HepG2 (cell line): Measurements from ENCODE around the gene NAT9. TPM values are rescaled to one million over a fixed set of nuclear protein-coding genes. Genes with fewer than 3 reads are reported as not detected.
A peak's percentile ranks its signal among the peaks of the same experiment; 100 is the strongest.

Source experiments
- GTF2F1 ChIP-seq: fragments of 150-350 bp; IDR thresholded peaks from 2 replicates; pipeline ENCODE4 v1.6.1; 2014; ENCODE audit warnings: low read length
- HNF4A ChIP-seq: sonication (generic); formaldehyde crosslinking; IDR thresholded peaks from 2 replicates; pipeline ENCODE4 v1.4.0; 2020; ENCODE audit warnings: missing genetic modification reagents
- LCORL ChIP-seq, 2 experiments: fragments of 450-650 bp in 1 of 2; sonication (generic) in 1 of 2; formaldehyde crosslinking in 1 of 2; IDR thresholded peaks; 2 replicates each; pipeline versions ENCODE4 v1.5.0 to v1.6.1; 2017 to 2020; ENCODE audit warnings: antibody characterized with exemption in 1 of 2, missing genetic modification reagents in 1 of 2
- MXD4 ChIP-seq: IDR thresholded peaks from 2 replicates; pipeline ENCODE4 v1.6.1; 2016; ENCODE audit warnings: mild to moderate bottlenecking, missing biosample characterization, missing genetic modification reagents
- SNRNP70 ChIP-seq: fragments of 200-400 bp; formaldehyde crosslinking; IDR thresholded peaks from 2 replicates; pipeline ENCODE4 v1.6.1; 2017; ENCODE audit warnings: mild to moderate bottlenecking, low read depth, low read length, moderate library complexity
- TMF1 ChIP-seq: sonication (generic); formaldehyde crosslinking; IDR thresholded peaks from 2 replicates; pipeline ENCODE4 v1.8.1; 2022; ENCODE audit warnings: low read depth, missing genetic modification reagents
- YY1 ChIP-seq: IDR thresholded peaks from 2 replicates; pipeline ENCODE4 v1.6.1; 2011; ENCODE audit warnings: low read length, low read depth, moderate library complexity, mild to moderate bottlenecking; ENCODE audit not compliant: insufficient read depth, insufficient replicate concordance
- ZIK1 ChIP-seq: sonication (generic); formaldehyde crosslinking; IDR thresholded peaks from 2 replicates; pipeline ENCODE4 v1.5.0; 2020; ENCODE audit warnings: mild to moderate bottlenecking, low read depth, missing genetic modification reagents, borderline replicate concordance
- ZNF121 ChIP-seq: sonication (generic); formaldehyde crosslinking; IDR thresholded peaks from 2 replicates; pipeline ENCODE4 v1.5.0; 2020; ENCODE audit warnings: mild to moderate bottlenecking, missing genetic modification reagents
- ZNF292 ChIP-seq: sonication (generic); formaldehyde crosslinking; IDR thresholded peaks from 2 replicates; pipeline ENCODE4 v1.8.1; 2022; ENCODE audit warnings: mild to moderate bottlenecking, low read depth, missing genetic modification reagents, borderline replicate concordance
- ZNF326 ChIP-seq: sonication (generic); formaldehyde crosslinking; IDR thresholded peaks from 2 replicates; pipeline ENCODE4 v1.4.0; 2020; ENCODE audit warnings: missing genetic modification reagents, borderline replicate concordance
- ZNF530 ChIP-seq: sonication (generic); formaldehyde crosslinking; IDR thresholded peaks from 2 replicates; pipeline ENCODE4 v1.5.0; 2020; ENCODE audit warnings: low read depth, mild to moderate bottlenecking, missing genetic modification reagents
- ZNF782 ChIP-seq: sonication (generic); formaldehyde crosslinking; IDR thresholded peaks from 2 replicates; pipeline ENCODE4 v1.4.0; 2020; ENCODE audit warnings: missing genetic modification reagents, mild to moderate bottlenecking, borderline replicate concordance
- polyA plus RNA-seq, 8 experiments: library from polyadenylated mRNA; depleted of rRNA in 3 of 8; stranded (reverse) in 7 of 8; unstranded in 1 of 8; fragments of >200 nt; fragmentation: Illumina TruSeq in 4 of 8; extraction: Trizol in 4 of 8; gene quantifications; 2 replicates each; pipeline versions ENCODE4 v1.2.1 to v1.2.3, GENCODE V29; 2011 to 2016; ENCODE audit warnings: low read depth in 4 of 8, missing spikeins in 1 of 8, mixed read lengths in 1 of 8; ENCODE audit not compliant: insufficient read depth in 1 of 8
- total RNA-seq, 5 experiments: library from RNA; depleted of rRNA; stranded (reverse); fragments of >200 nt; fragmentation: Illumina TruSeq; extraction: Trizol; gene quantifications; 2 replicates each; pipeline ENCODE4 v1.2.3, GENCODE V29; 2016; ENCODE audit warnings: low read depth in 1 of 5
- TF ChIP-seq, protein P1 (sequence below): sonication (generic); formaldehyde crosslinking; IDR thresholded peaks from 2 replicates; pipeline ENCODE4 v1.8.0; 2022; ENCODE audit warnings: missing genetic modification reagents, mild to moderate bottlenecking, inconsistent platforms, borderline replicate concordance
- TF ChIP-seq, protein P2 (sequence below): sonication (generic); formaldehyde crosslinking; IDR thresholded peaks from 2 replicates; pipeline ENCODE4 v1.5.1; 2020; ENCODE audit warnings: missing genetic modification reagents, mild to moderate bottlenecking, borderline replicate concordance
- TF ChIP-seq, protein P3 (sequence below): sonication (generic); formaldehyde crosslinking; IDR thresholded peaks from 2 replicates; pipeline ENCODE4 v1.4.0; 2020; ENCODE audit warnings: missing genetic modification reagents
- TF ChIP-seq, protein P4 (sequence below): sonication (generic); formaldehyde crosslinking; IDR thresholded peaks from 2 replicates; pipeline ENCODE4 v1.8.1; 2023; ENCODE audit warnings: mild to moderate bottlenecking, inconsistent platforms, moderate library complexity, missing genetic modification reagents, borderline replicate concordance
- TF ChIP-seq, protein P5 (sequence below): sonication (generic); formaldehyde crosslinking; IDR thresholded peaks from 2 replicates; pipeline ENCODE4 v1.9.0; 2022; ENCODE audit warnings: missing genetic modification reagents, mild to moderate bottlenecking, borderline replicate concordance
- TF ChIP-seq, protein P6 (sequence below): IDR thresholded peaks from 2 replicates; pipeline ENCODE4 v1.6.1; 2018; ENCODE audit warnings: missing genetic modification reagents, mild to moderate bottlenecking, missing compliant biosample characterization

Gene NAT9
- total and polyA plus RNA-seq, 2 of the 13 experiments (the other 11 are each of a cell fraction or from before 2014, with no cell fraction given), result 39.7 to 44.2 TPM

DNA sequence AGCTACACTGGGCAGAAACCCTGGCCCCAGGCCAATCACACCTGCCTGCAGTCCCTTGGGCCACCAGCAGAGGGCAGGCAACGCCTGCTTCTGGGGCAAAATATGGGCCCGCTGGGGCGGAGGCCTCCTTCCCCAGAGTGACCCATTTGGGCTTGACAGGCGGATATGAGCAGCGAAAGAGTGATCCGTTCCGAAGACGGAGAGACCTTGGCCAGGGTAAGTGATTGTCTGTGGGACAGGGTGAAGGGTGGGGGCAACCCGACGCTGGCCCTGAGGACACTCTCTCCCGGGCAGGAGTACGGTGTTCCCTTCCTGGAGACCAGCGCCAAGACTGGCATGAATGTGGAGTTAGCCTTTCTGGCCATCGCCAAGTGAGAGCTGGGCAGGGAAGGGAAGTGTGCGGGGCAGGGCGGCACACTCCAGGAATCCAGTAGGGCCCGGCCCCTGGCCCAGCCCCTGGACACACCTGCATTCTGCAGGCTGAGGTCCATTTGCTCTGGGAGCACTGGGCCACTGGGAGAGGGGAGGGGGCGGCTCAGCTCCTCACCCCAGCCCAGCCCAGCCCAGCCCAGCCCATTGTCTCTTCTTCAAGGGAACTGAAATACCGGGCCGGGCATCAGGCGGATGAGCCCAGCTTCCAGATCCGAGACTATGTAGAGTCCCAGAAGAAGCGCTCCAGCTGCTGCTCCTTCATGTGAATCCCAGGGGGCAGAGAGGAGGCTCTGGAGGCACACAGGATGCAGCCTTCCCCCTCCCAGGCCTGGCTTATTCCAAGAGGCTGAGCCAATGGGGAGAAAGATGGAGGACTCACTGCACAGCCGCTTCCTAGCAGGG is 31.2 kb downstream of the NAT9 start (continued):
- TF ChIP-seq ZIK1 (peak; percentile 74; the same call in 1 of the 2 replicates), ZNF121 (CRISPR knock-in tag) (peak; percentile 80), ZNF782 (CRISPR knock-in tag) (0 out of 2 replicates have a peak, but pooled peaks have one; percentile 20), YY1 (peak; percentile 66), GTF2F1 (no peak), ZNF530 (CRISPR knock-in tag) (no peak), ZNF326 (CRISPR knock-in tag) (no peak), LCORL (IDR thresholded peaks at IDR 0.05) (no peak), LCORL (CRISPR knock-in tag; IDR thresholded peaks at IDR 0.05) (peak; percentile 80), TMF1 (CRISPR knock-in tag) (peak; percentile 23; the same call in 1 of the 2 replicates), SNRNP70 (no peak), ZNF292 (peak; percentile 10; the same call in 1 of the 2 replicates), HNF4A (CRISPR knock-in tag) (no peak; the same call in none of the 2 replicates), MXD4 (CRISPR knock-in tag) (peak; percentile 50; the same call in 1 of the 2 replicates)
- TF ChIP-seq, protein P1, sequence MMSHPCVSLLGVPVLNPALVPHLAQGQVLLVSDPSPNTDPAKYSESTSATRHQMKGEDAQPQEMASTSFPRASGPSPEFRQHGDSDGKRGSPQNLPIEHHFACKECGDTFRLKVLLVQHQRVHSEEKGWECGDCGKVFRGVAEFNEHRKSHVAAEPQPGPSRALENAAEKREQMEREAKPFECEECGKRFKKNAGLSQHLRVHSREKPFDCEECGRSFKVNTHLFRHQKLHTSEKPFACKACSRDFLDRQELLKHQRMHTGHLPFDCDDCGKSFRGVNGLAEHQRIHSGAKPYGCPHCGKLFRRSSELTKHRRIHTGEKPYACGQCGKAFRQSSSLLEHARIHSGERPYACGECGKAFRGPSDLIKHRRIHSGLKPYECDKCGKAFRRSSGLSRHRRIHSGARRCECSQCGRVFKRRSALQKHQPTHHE (CRISPR knock-in tag), result 0 out of 2 replicates have a peak, but pooled peaks have one; percentile 30
- TF ChIP-seq, protein P2, sequence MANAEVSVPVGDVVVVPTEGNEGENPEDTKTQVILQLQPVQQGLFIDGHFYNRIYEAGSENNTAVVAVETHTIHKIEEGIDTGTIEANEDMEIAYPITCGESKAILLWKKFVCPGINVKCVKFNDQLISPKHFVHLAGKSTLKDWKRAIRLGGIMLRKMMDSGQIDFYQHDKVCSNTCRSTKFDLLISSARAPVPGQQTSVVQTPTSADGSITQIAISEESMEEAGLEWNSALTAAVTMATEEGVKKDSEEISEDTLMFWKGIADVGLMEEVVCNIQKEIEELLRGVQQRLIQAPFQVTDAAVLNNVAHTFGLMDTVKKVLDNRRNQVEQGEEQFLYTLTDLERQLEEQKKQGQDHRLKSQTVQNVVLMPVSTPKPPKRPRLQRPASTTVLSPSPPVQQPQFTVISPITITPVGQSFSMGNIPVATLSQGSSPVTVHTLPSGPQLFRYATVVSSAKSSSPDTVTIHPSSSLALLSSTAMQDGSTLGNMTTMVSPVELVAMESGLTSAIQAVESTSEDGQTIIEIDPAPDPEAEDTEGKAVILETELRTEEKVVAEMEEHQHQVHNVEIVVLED (CRISPR knock-in tag), result peak; percentile 39; the same call in 1 of the 2 replicates
- TF ChIP-seq, protein P3, sequence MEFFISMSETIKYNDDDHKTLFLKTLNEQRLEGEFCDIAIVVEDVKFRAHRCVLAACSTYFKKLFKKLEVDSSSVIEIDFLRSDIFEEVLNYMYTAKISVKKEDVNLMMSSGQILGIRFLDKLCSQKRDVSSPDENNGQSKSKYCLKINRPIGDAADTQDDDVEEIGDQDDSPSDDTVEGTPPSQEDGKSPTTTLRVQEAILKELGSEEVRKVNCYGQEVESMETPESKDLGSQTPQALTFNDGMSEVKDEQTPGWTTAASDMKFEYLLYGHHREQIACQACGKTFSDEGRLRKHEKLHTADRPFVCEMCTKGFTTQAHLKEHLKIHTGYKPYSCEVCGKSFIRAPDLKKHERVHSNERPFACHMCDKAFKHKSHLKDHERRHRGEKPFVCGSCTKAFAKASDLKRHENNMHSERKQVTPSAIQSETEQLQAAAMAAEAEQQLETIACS (CRISPR knock-in tag), result no peak
- TF ChIP-seq, protein P4, sequence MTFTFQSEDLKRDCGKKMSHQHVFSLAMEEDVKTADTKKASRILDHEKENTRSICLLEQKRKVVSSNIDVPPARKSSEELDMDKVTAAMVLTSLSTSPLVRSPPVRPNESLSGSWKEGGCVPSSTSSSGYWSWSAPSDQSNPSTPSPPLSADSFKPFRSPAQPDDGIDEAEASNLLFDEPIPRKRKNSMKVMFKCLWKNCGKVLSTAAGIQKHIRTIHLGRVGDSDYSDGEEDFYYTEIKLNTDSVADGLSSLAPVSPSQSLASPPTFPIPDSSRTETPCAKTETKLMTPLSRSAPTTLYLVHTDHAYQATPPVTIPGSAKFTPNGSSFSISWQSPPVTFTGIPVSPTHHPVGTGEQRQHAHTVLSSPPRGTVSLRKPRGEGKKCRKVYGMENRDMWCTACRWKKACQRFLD, result 0 out of 2 replicates have a peak, but pooled peaks have one; percentile 23
- TF ChIP-seq, protein P5, sequence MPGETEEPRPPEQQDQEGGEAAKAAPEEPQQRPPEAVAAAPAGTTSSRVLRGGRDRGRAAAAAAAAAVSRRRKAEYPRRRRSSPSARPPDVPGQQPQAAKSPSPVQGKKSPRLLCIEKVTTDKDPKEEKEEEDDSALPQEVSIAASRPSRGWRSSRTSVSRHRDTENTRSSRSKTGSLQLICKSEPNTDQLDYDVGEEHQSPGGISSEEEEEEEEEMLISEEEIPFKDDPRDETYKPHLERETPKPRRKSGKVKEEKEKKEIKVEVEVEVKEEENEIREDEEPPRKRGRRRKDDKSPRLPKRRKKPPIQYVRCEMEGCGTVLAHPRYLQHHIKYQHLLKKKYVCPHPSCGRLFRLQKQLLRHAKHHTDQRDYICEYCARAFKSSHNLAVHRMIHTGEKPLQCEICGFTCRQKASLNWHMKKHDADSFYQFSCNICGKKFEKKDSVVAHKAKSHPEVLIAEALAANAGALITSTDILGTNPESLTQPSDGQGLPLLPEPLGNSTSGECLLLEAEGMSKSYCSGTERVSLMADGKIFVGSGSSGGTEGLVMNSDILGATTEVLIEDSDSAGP (CRISPR knock-in tag), result peak; percentile 87
- TF ChIP-seq, protein P6, sequence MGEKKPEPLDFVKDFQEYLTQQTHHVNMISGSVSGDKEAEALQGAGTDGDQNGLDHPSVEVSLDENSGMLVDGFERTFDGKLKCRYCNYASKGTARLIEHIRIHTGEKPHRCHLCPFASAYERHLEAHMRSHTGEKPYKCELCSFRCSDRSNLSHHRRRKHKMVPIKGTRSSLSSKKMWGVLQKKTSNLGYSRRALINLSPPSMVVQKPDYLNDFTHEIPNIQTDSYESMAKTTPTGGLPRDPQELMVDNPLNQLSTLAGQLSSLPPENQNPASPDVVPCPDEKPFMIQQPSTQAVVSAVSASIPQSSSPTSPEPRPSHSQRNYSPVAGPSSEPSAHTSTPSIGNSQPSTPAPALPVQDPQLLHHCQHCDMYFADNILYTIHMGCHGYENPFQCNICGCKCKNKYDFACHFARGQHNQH (CRISPR knock-in tag), result peak; percentile 80
